HG03060 (cell line): ENCODE data around the gene ADAT3.

Source experiments
- ATAC-seq: cut with Tn5 transposase; IDR thresholded peaks from one replicate; pipeline ENCODE4 v1.9.1; 2021; ENCODE audit warnings: low read depth, moderate number of reproducible peaks; ENCODE audit not compliant: unreplicated experiment

ADAT3 gene

DNA sequence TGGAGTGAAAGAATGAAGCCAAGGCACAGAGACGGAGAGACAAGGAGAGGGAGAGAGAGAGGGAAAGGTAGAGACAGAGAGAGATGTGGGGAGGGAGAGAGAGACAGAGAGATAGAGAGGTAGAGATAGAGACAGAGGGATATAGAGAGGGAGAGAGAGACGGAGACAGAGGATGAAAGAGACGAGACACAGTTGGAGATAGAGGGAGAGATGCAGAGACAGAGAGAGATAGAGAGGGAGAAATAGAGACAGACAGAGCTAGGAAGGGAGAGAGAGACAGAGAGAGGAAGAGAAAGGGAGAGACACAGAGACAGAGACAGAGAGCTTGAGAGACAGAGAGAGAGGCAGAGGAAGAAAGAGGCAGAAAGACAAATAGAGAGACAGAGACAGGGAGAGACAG is 31.2 kb downstream of the ADAT3 start:
- no peak for ATAC-seq

GRCh38 chr19:1936916-1937610 is 31.9 kb downstream of the ADAT3 start:
- no peak for ATAC-seq

- ATAC-seq, result no peak
Observed at GRCh38 chr19:1938071-1938470, 32.9 kb downstream of the ADAT3 start.

- no peak for ATAC-seq
Observed at GRCh38 chr19:1941146-1942077, 36.2 kb downstream of the ADAT3 start, which contains the start of gene CSNK1G2. Gene CSNK1G2, plus strand, starts transcription at chr19:1941172. Its CDS starts 28,601 bp downstream, at chr19:1969773.

GRCh38 chr19:1942078-1942933 is 37.1 kb downstream of the ADAT3 start:
- no peak for ATAC-seq

DNA sequence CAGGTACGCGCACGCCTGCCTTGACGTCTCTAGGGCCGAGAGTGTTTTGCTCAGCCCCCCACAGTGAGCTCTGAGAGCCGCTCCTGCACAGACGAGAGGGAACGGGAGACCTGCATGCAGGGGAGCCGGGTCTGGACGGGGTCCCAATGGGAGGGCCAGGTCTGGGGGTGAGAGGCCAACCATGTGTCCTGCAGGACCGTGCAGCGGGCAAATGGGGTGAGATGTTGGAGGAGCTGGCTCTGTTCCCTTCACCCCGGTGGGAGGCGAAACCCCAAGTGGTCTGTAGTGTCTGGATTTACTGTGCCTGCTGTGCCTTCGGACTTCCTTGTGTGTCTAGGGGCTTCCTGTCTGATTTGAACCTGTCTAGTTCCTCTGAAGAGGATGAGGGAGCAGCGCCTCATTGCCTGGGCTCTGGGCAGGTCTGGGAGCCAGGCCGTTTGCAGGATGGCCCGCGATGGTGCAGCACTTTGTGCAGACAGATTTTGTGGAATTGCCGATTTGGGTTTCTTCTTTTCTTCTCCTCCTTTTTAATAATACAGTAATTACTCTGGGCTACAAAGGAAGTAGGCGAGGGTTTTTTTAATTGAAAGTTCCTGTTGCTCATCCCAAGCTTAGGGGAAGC is 37.8 kb downstream of the ADAT3 start:
- no peak for ATAC-seq

DNA sequence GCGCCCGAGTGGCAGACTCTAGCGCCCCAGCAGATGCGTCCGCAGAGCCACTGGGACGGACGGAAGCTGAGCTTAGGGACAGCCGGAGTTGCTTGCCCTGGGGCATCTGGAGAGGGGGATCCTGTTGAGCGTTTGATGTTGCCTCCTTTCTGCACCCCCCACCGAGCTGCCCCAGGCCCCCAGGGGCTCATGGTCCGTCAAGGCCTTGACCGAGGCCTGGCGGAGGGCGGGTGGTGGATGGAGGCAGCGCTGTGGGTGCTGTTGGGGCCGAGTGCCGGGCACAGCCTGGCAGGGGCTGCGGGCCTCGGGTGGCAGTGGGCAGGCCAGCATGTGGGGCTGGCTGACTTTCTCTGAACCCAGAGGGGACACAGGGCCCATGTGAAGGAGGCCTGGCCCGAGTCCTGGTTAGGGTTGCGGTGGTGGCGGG is 38.5 kb downstream of the ADAT3 start:
- ATAC-seq, result no peak

DNA sequence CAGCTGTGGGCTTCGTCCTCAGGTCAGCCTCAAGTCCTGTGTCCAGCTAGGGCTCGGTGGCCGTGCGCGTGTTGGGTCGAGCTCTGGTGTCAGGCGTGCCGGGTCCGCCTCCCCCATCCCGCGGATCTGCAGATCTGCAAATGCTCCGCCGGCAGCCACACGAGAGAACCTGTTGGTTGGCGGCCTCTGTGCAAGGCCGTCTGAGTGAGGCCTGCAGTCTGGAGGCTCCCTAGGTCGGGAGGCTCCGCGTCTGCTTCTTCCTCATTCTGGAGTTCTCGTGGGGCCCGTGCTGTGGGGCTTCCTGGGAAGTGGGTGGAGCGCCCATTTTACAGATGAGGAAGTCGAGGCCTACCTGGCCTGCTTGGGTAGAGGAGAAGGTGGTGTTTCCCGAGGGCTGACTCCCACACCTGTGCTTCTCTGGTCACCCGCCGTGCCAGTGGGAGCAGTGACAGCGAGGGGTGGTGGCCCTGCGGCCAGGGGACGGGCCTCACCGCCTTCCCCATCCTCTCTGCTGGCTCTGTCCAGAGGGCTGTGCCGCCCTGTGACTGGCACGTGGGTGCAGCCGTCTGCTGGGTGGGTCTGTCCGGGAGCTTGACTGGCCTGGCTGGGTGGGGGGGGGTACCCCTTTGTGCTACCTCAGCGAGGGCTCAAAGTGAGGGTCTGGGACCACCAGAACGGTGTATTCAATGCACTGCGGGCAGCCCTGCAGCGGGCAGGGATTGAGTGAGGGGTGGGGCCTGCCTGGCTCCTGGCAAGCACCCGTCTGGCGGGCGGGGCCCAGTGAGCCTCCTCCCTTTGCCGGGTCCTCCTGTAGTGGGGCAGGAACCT is 39.1 kb downstream of the ADAT3 start:
- ATAC-seq, result no peak

DNA sequence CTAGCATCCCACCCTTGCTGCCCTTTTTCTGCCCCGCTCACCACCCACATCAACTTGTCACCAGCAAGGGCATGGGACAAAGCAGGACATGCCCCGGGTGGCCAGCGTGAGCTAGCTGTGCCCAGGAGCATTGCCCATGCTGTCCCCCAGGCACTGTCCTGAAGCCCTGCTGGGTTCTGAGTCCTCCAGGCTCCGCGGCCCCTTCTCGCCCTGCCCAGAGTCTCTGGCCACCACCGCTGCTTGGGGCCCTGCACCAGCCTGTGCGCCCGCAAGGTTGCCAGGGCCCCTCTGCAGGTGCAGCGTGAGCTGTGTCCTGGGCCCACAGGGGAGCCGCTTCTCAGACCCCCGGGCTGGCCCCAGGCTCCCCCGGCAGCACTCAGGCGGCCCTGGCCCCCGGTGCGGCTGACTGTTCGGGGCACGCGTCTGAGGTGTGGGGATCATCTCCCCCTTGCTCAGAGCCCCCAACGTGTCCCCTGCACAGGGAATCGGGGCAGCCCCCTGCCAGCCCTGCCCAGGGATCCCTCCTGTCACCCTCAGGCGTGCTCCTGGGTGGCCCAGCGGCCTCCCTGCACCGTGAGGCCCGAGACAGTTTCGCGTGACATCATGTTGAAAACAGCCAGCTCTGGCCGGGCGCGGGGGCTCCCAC is 39.8 kb downstream of the ADAT3 start:
- no peak for ATAC-seq

DNA sequence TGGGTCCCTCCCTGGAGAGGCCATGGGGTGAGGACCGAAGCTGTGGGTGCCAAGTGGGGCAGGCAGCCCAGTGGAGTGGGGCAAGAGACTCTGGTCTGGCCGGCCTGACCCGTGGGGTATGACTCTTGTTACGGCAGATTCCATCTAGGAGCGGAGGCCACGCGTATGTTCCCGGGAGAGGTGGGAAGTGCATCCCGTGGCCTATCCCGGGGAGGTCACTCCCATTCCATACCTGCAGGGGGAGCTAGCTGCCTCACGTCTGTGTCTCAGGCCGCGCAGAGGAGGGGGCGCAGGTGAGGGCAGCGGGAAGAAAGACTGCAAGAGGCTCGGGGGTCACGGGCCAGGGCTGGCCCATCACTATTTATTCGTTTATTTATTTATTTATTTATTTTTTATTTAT is 40.7 kb downstream of the ADAT3 start:
- ATAC-seq, result no peak

DNA sequence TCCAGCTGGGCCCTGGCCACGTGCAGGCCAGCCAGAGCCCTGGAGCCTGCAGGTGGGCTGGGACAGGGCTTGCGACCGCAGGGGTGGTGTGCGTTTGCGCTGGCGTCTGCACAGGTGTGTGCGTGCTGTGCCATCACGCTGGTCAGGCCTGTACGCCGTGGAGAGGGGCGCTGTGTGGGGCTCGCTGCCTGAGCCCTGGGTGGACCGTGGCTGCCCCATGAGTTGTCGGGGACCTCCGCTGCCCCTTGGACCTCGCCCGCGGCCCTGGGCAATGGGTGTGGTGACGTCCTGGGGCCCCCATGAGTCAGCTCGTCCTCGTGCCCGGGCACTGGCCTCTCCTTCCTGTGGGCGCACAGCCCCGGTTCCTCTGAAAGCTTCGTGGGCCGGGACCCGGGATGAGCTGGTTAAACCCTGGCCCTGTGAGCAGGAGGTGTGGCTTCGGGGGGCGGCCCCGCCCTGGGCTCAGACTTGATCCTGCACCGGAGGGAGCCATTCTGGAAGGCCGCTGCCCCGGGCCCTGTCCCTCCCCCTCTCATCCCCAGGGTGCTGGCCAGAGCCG is 42.5 kb downstream of the ADAT3 start:
- ATAC-seq, result no peak

DNA sequence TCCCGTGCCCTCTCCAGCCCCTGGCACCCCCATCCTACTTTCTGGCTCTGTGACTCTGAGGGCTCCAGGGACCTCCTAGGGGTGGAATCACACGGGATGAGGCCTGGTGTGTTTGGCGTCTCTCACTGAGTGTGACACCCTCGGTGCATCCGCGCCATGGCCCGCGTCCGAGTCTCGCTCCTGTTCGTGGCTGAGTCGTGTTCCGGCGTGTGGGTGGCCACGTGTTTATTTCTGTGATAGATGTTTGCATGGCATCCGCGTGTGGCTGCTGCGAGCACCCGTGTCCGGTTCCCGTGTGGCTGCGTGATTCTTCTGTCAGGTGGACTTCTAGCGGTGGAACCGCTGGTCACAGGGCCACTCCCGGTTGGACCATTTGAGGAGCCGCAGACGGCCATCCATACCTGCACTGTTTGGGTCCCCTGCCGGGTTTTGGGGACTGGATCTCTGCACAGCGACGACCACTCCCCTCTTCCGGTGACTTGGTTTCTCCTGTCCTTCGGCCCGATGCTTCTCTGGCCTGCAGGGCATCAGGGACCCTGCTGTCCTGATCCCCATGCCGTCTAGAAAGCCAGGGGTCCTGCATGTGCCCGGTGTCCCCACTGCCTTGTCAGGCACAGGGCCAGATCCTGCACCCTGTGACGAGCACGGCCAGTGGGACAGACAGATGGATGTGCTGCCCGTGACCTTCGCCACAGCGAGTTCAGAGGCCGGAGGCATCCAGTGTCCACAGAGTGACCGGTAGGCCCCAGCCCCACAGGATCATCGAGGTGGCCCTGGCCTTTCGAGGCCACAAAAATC is 44.3 kb downstream of the ADAT3 start:
- ATAC-seq, result no peak

GRCh38 chr19:1950640-1951039 is 45.4 kb downstream of the ADAT3 start:
- ATAC-seq, result no peak

DNA sequence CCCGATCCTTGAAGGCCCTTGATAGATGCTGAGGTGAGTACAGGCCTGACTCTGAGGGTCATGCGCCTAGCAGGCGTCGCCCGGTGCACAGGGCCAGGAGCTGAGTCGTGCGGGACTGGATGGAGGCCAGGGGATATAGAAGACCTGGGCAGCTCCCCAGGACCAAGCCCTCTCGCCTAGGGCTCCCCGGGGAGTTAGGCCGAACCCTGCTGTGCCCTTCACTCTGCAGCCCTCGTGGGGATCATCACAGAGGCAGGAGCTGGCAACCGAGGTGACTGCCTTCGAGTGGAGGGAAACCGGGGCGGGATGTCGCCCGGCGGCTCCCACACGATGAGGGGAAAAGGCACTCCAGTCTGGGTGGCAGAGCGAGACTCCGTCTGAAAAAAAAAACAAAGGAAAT is 47.4 kb downstream of the ADAT3 start:
- no peak for ATAC-seq

- ATAC-seq, result no peak
Observed at GRCh38 chr19:1953037-1953436, 47.8 kb downstream of the ADAT3 start.

GRCh38 chr19:1953441-1954094 is 48.4 kb downstream of the ADAT3 start:
- ATAC-seq, result no peak

DNA sequence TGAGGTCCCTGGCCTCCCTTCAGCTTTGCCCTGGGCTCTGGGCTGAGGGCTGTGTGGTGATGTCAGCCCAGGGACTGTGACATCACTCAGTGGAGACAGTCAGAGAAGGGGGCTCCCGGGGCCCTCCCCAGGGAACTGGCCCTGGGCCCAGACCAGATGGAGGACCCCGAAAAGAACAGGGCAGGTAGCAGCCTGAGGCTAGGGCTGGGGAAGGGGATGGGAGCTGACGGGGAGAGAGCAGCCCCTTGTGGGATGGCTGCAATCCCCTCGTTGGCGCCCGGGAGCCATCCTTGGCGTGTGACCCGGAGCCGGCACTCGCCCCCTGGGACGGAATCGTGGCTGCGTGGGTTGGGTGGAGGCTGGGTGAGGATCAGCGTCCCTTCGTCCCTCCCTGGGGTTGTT is 49.3 kb downstream of the ADAT3 start:
- ATAC-seq, result no peak
